Measurements from ENCODE around the gene TICRR.

The TICRR gene

GRCh38 chr15:89672221-89673164 lies 97.2 kb downstream of the TICRR start:
- DNase-seq (ENCODE audit: low read depth, low spot score): no peak

GRCh38 chr15:89673165-89673512 lies 97.9 kb downstream of the TICRR start:
- no peak for DNase-seq (ENCODE audit: low read depth, low spot score)

- no peak for DNase-seq (ENCODE audit: low read depth, low spot score)
Measured at GRCh38 chr15:89674526-89674925, 99.3 kb downstream of the TICRR start.

- DNase-seq (ENCODE audit: low read depth, low spot score): no peak
Measured at GRCh38 chr15:89675606-89676005, 100.3 kb downstream of the TICRR start.

GRCh38 chr15:89677381-89677780 lies 102.1 kb downstream of the TICRR start:
- no peak for DNase-seq (ENCODE audit: low read depth, low spot score)
